Measurements from ENCODE around the gene IL1RL2.

Gene IL1RL2

GRCh38 chr2:102241616-102242305, 54.9 kb downstream of the IL1RL2 start:
- TF ChIP-seq CTCF (conservative IDR thresholded peaks at IDR 0.05; ENCODE audit: low read length), result no peak
- no peak overlapping the region for H3K4me3 ChIP-seq (ENCODE audit: low read length)
- no peak for DNase-seq (ENCODE audit: low read depth)

- H3K4me3 ChIP-seq (ENCODE audit: low read length), result peak overlapping the region; percentile 3
- peak; percentile 88 for DNase-seq (ENCODE audit: low read depth)
- TF ChIP-seq CTCF (conservative IDR thresholded peaks at IDR 0.05; ENCODE audit: low read length), result peak; percentile 46
Observed at GRCh38 chr2:102245266-102246151, 58.7 kb downstream of the IL1RL2 start.

GRCh38 chr2:102250278-102250821, 63.5 kb downstream of the IL1RL2 start:
- H3K4me3 ChIP-seq (ENCODE audit: low read length), result no peak overlapping the region
- DNase-seq (ENCODE audit: low read depth), result no peak
- TF ChIP-seq CTCF (conservative IDR thresholded peaks at IDR 0.05; ENCODE audit: low read length), result no peak

- no peak for DNase-seq (ENCODE audit: low read depth)
Observed at GRCh38 chr2:102251042-102251848, 64.4 kb downstream of the IL1RL2 start.

GRCh38 chr2:102251849-102252203, 65.0 kb downstream of the IL1RL2 start:
- TF ChIP-seq CTCF (conservative IDR thresholded peaks at IDR 0.05; ENCODE audit: low read length), result no peak
- no peak overlapping the region for H3K4me3 ChIP-seq (ENCODE audit: low read length)
- no peak for DNase-seq (ENCODE audit: low read depth)

More at GRCh38 chr2:102251042-102251848, 64.4 kb downstream of the IL1RL2 start:
- TF ChIP-seq CTCF (conservative IDR thresholded peaks at IDR 0.05; ENCODE audit: low read length), result peak; percentile 53
- H3K4me3 ChIP-seq (ENCODE audit: low read length), result peak overlapping the region; percentile 52

GRCh38 chr2:102252236-102252635, 65.4 kb downstream of the IL1RL2 start:
- no peak for TF ChIP-seq CTCF (conservative IDR thresholded peaks at IDR 0.05; ENCODE audit: low read length)
- no peak overlapping the region for H3K4me3 ChIP-seq (ENCODE audit: low read length)
- no peak for DNase-seq (ENCODE audit: low read depth)

Data from AG10803 (cell line).